GM12878 (cell line): ENCODE measurements around the gene AGBL3.

Experiments used
- CEBPB ChIP-seq, 2 experiments: fragments of 150-350 bp in 1 of 2; IDR thresholded peaks; 2 replicates each; pipeline ENCODE4 v1.6.1; 2012 to 2014; ENCODE audit warnings: low read depth in 2 of 2, low read length in 2 of 2, borderline replicate concordance in 1 of 2, inconsistent platforms in 1 of 2
- CTCF ChIP-seq, 3 experiments: IDR thresholded peaks in 2 of 3; conservative IDR thresholded peaks in 1 of 3; 2 replicates each; pipeline ENCODE4 v1.5.1; 2011; ENCODE audit warnings: low read depth in 3 of 3, low read length in 3 of 3, mild to moderate bottlenecking in 3 of 3, control low read depth in 2 of 3, moderate library complexity in 2 of 3, inconsistent platforms in 1 of 3, mixed read lengths in 1 of 3; ENCODE audit not compliant: control insufficient read depth in 2 of 3, insufficient read depth in 1 of 3; ENCODE audit errors: extremely low read depth in 1 of 3
- E2F4 ChIP-seq: IDR thresholded peaks from 2 replicates; pipeline ENCODE4 v1.6.1; 2012; ENCODE audit warnings: low read depth, low read length, improper control_type of control experiment
- EP300 ChIP-seq, 2 experiments: fragments of 150-350 bp in 1 of 2; IDR thresholded peaks; 2 replicates each; pipeline ENCODE4 v1.6.1; 2011 to 2012; ENCODE audit warnings: low read depth in 2 of 2, low read length in 2 of 2, borderline replicate concordance in 1 of 2, improper control_type of control experiment in 1 of 2, inconsistent platforms in 1 of 2; ENCODE audit not compliant: control insufficient read depth in 1 of 2
- GABPA ChIP-seq: IDR thresholded peaks from 2 replicates; pipeline ENCODE4 v1.6.1; 2014; ENCODE audit warnings: antibody characterized with exemption, low read depth, mild to moderate bottlenecking, inconsistent platforms
- JUND ChIP-seq: IDR thresholded peaks from 2 replicates; pipeline ENCODE4 v1.6.1; 2012; ENCODE audit warnings: low read depth, mild to moderate bottlenecking, low read length, improper control_type of control experiment, moderate library complexity
- POLR2AphosphoS5 ChIP-seq: IDR thresholded peaks from 2 replicates; pipeline ENCODE4 v1.6.1; 2011; ENCODE audit warnings: mild to moderate bottlenecking, low read length, inconsistent platforms
- SUZ12 ChIP-seq: fragments of 200-600 bp; sonication (generic); IDR thresholded peaks from one replicate; pipeline ENCODE4 v1.6.1; 2018; ENCODE audit warnings: antibody characterized with exemption, mild to moderate bottlenecking; ENCODE audit not compliant: unreplicated experiment
- TF ChIP-seq, protein P1 (sequence below): IDR thresholded peaks from 2 replicates; pipeline ENCODE4 v1.6.1; 2011; ENCODE audit warnings: borderline replicate concordance, low read depth, mild to moderate bottlenecking, moderate library complexity, low read length; ENCODE audit not compliant: insufficient read depth, poor library complexity, severe bottlenecking
- TF ChIP-seq, protein P2 (sequence below): IDR thresholded peaks from 2 replicates; pipeline ENCODE4 v1.6.1; 2012; ENCODE audit warnings: low read depth, low read length, improper control_type of control experiment
- TF ChIP-seq, protein P3 (sequence below): fragments of 450-650 bp; IDR thresholded peaks from 2 replicates; pipeline ENCODE4 v1.6.1; 2017; ENCODE audit warnings: mild to moderate bottlenecking, moderate library complexity

- TF ChIP-seq EP300 (IDR thresholded peaks at IDR 0.05; ENCODE audit: borderline replicate concordance in 1 of 2, control insufficient read depth in 1 of 2, low read depth in 2 of 2, low read length in 2 of 2) (no peak), GABPA (no peak), CTCF (IDR thresholded peaks at IDR 0.05 in 2 of 3, conservative IDR thresholded peaks at IDR 0.05 in 1 of 3; ENCODE audit: control insufficient read depth in 2 of 3, extremely low read depth in 1 of 3, insufficient read depth in 1 of 3, low read depth in 3 of 3, low read length in 3 of 3) (no peak), JUND (no peak), CEBPB (IDR thresholded peaks at IDR 0.05; ENCODE audit: borderline replicate concordance in 1 of 2, low read depth in 2 of 2, low read length in 2 of 2) (no peak), SUZ12 (no peak), POLR2AphosphoS5 (no peak), E2F4 (no peak)
- TF ChIP-seq, protein P1, sequence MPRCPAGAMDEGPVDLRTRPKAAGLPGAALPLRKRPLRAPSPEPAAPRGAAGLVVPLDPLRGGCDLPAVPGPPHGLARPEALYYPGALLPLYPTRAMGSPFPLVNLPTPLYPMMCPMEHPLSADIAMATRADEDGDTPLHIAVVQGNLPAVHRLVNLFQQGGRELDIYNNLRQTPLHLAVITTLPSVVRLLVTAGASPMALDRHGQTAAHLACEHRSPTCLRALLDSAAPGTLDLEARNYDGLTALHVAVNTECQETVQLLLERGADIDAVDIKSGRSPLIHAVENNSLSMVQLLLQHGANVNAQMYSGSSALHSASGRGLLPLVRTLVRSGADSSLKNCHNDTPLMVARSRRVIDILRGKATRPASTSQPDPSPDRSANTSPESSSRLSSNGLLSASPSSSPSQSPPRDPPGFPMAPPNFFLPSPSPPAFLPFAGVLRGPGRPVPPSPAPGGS, result no peak
- TF ChIP-seq, protein P2, sequence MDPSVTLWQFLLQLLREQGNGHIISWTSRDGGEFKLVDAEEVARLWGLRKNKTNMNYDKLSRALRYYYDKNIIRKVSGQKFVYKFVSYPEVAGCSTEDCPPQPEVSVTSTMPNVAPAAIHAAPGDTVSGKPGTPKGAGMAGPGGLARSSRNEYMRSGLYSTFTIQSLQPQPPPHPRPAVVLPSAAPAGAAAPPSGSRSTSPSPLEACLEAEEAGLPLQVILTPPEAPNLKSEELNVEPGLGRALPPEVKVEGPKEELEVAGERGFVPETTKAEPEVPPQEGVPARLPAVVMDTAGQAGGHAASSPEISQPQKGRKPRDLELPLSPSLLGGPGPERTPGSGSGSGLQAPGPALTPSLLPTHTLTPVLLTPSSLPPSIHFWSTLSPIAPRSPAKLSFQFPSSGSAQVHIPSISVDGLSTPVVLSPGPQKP, result no peak
- TF ChIP-seq, protein P3, sequence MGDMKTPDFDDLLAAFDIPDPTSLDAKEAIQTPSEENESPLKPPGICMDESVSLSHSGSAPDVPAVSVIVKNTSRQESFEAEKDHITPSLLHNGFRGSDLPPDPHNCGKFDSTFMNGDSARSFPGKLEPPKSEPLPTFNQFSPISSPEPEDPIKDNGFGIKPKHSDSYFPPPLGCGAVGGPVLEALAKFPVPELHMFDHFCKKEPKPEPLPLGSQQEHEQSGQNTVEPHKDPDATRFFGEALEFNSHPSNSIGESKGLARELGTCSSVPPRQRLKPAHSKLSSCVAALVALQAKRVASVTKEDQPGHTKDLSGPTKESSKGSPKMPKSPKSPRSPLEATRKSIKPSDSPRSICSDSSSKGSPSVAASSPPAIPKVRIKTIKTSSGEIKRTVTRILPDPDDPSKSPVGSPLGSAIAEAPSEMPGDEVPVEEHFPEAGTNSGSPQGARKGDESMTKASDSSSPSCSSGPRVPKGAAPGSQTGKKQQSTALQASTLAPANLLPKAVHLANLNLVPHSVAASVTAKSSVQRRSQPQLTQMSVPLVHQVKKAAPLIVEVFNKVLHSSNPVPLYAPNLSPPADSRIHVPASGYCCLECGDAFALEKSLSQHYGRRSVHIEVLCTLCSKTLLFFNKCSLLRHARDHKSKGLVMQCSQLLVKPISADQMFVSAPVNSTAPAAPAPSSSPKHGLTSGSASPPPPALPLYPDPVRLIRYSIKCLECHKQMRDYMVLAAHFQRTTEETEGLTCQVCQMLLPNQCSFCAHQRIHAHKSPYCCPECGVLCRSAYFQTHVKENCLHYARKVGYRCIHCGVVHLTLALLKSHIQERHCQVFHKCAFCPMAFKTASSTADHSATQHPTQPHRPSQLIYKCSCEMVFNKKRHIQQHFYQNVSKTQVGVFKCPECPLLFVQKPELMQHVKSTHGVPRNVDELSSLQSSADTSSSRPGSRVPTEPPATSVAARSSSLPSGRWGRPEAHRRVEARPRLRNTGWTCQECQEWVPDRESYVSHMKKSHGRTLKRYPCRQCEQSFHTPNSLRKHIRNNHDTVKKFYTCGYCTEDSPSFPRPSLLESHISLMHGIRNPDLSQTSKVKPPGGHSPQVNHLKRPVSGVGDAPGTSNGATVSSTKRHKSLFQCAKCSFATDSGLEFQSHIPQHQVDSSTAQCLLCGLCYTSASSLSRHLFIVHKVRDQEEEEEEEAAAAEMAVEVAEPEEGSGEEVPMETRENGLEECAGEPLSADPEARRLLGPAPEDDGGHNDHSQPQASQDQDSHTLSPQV, result no peak
Measured at GRCh38 chr7:135177028-135177696, 190.9 kb downstream of the AGBL3 start.
